CD14-positive monocyte (primary cell): ENCODE measurements around the gene CROCC2. TPM values are rescaled to one million over a fixed set of nuclear protein-coding genes. Genes with fewer than 3 reads are reported as not detected.

ENCODE experiments used
- DNase-seq, 3 donors: peaks; one replicate each; pipeline ENCODE4 v3.0.0-alpha.2; 2011 to 2022
- H2AFZ ChIP-seq: 2 replicates; pipeline ENCODE4 v1.6.0; 2012; ENCODE audit warnings: mild to moderate bottlenecking, low read depth, low read length, inconsistent platforms; ENCODE audit not compliant: insufficient read depth, poor library complexity, severe bottlenecking
- H3K27ac ChIP-seq, 2 donors: 1 replicate in 1 of 2; 2 replicates in 1 of 2; pipeline ENCODE4 v1.5.1; 2012 to 2013; ENCODE audit warnings: low read length in 2 of 2, control low read depth in 1 of 2, inconsistent platforms in 1 of 2, low read depth in 1 of 2, mild to moderate bottlenecking in 1 of 2
- H3K27me3 ChIP-seq, 2 donors: one replicate each; pipeline versions ENCODE4 v1.6.0 to v1.6.1; 2011 to 2013; ENCODE audit warnings: low read length in 2 of 2; ENCODE audit not compliant: control insufficient read depth in 2 of 2, insufficient read depth in 2 of 2
- H3K36me3 ChIP-seq, 2 donors: replicated peaks in 1 of 2; 1 replicate in 1 of 2; 2 replicates in 1 of 2; pipeline versions ENCODE4 v1.5.1 to v1.6.1; 2012 to 2013; ENCODE audit warnings: low read length in 2 of 2, control low read depth in 1 of 2, inconsistent platforms in 1 of 2, mild to moderate bottlenecking in 1 of 2; ENCODE audit not compliant: insufficient read depth in 2 of 2, control insufficient read depth in 1 of 2
- H3K4me1 ChIP-seq, 2 donors: 1 replicate in 1 of 2; 2 replicates in 1 of 2; pipeline versions ENCODE4 v1.5.1 to v1.6.1; 2012 to 2013; ENCODE audit warnings: low read length in 2 of 2, control low read depth in 1 of 2, inconsistent platforms in 1 of 2, mild to moderate bottlenecking in 1 of 2, moderate library complexity in 1 of 2; ENCODE audit not compliant: insufficient read depth in 2 of 2, control insufficient read depth in 1 of 2
- H3K4me2 ChIP-seq: replicated peaks from 2 replicates; pipeline ENCODE3; 2012; ENCODE audit warnings: low read length, moderate library complexity, mild to moderate bottlenecking; ENCODE audit not compliant: poor library complexity, severe bottlenecking; ENCODE audit errors: extremely low read depth
- H3K4me3 ChIP-seq, 3 experiments: fragments of 200-600 bp in 1 of 3; sonication (generic) in 1 of 3; replicated peaks in 1 of 3; 1 replicate in 2 of 3; 2 replicates in 1 of 3; pipeline ENCODE4 v1.5.1; 2011 to 2013; ENCODE audit warnings: low read length in 3 of 3, mild to moderate bottlenecking in 3 of 3, control low read depth in 2 of 3, low read depth in 2 of 3, inconsistent platforms in 1 of 3, moderate library complexity in 1 of 3
- H3K79me2 ChIP-seq: 2 replicates; pipeline ENCODE4 v1.6.0; 2012; ENCODE audit warnings: mild to moderate bottlenecking, control low read depth, inconsistent platforms, low read length, moderate library complexity; ENCODE audit not compliant: insufficient read depth
- H3K9ac ChIP-seq: 2 replicates; pipeline ENCODE4 v1.6.0; 2017; ENCODE audit warnings: low read length, mild to moderate bottlenecking; ENCODE audit not compliant: insufficient read depth, poor library complexity, severe bottlenecking
- H3K9me3 ChIP-seq, 2 donors: replicated peaks in 1 of 2; 1 replicate in 1 of 2; 2 replicates in 1 of 2; pipeline versions ENCODE4 v1.5.1 to v1.6.1; 2012 to 2013; ENCODE audit warnings: low read length in 2 of 2, control low read depth in 1 of 2; ENCODE audit not compliant: control insufficient read depth in 1 of 2, insufficient read depth in 1 of 2
- H4K20me1 ChIP-seq: 2 replicates; pipeline ENCODE4 v1.6.0; 2012; ENCODE audit warnings: mild to moderate bottlenecking, low read length, control low read depth, moderate library complexity; ENCODE audit not compliant: insufficient read depth
- H3K27ac Mint-ChIP-seq, 7 donors: one replicate each; pipeline ENCODE4 v1.8.0; 2020; ENCODE audit warnings: mild to moderate bottlenecking in 7 of 7, mixed read lengths in 7 of 7, moderate library complexity in 6 of 7, inconsistent platforms in 2 of 7
- H3K27me3 Mint-ChIP-seq, 3 donors: one replicate each; pipeline ENCODE4 v1.8.0; 2021 to 2022; ENCODE audit warnings: low read depth in 3 of 3, mild to moderate bottlenecking in 3 of 3, mixed read lengths in 3 of 3, moderate library complexity in 3 of 3, inconsistent platforms in 1 of 3
- H3K36me3 Mint-ChIP-seq, 2 donors: one replicate each; pipeline ENCODE4 v1.8.0; 2020; ENCODE audit warnings: mixed read lengths in 2 of 2, inconsistent platforms in 1 of 2, mild to moderate bottlenecking in 1 of 2
- H3K4me1 Mint-ChIP-seq: one replicate; pipeline ENCODE4 v1.8.0; 2020; ENCODE audit warnings: mild to moderate bottlenecking, mixed read lengths
- H3K4me3 Mint-ChIP-seq, 2 donors: one replicate each; pipeline ENCODE4 v1.8.0; 2020; ENCODE audit warnings: mild to moderate bottlenecking in 2 of 2, mixed read lengths in 2 of 2, moderate library complexity in 1 of 2
- H3K9me3 Mint-ChIP-seq, 7 donors: one replicate each; pipeline ENCODE4 v1.8.0; 2020 to 2022; ENCODE audit warnings: mixed read lengths in 7 of 7, mild to moderate bottlenecking in 6 of 7, moderate library complexity in 6 of 7, inconsistent platforms in 2 of 7
- WGBS: methylation state at CpG from one replicate; pipeline ENCODE4 v1.1.5; 2013; ENCODE audit warnings: missing lambda C conversion rate; ENCODE audit not compliant: insufficient coverage; 5-methylcytosine and 5-hydroxymethylcytosine counted together
- intact Hi-C, 2 donors: fragments of 100-400 bp; cut with micrococcal nuclease; formaldehyde crosslinking; loops; one replicate each; pipeline versions ENCODE4 v1.15.0 to v1.15.1; 2023
- polyA plus RNA-seq, 3 donors: library from polyadenylated mRNA; depleted of rRNA in 1 of 3; unstranded in 2 of 3; stranded (reverse) in 1 of 3; fragments of 300-500 nt in 2 of 3; fragments of >200 nt in 1 of 3; fragmentation: Illumina TruSeq in 2 of 3; gene quantifications; 1 replicate in 2 of 3; 2 replicates in 1 of 3; pipeline ENCODE4 v1.2.3, GENCODE V29; 2012 to 2021
- TF ChIP-seq, protein P1 (sequence below): fragments of 200-600 bp; IDR thresholded peaks from one replicate; pipeline ENCODE4 v1.8.0; 2022; ENCODE audit warnings: antibody characterized with exemption, mild to moderate bottlenecking

Gene CROCC2
- polyA plus RNA-seq, 3 donors, result 0.15 TPM; not detected in 2

DNA sequence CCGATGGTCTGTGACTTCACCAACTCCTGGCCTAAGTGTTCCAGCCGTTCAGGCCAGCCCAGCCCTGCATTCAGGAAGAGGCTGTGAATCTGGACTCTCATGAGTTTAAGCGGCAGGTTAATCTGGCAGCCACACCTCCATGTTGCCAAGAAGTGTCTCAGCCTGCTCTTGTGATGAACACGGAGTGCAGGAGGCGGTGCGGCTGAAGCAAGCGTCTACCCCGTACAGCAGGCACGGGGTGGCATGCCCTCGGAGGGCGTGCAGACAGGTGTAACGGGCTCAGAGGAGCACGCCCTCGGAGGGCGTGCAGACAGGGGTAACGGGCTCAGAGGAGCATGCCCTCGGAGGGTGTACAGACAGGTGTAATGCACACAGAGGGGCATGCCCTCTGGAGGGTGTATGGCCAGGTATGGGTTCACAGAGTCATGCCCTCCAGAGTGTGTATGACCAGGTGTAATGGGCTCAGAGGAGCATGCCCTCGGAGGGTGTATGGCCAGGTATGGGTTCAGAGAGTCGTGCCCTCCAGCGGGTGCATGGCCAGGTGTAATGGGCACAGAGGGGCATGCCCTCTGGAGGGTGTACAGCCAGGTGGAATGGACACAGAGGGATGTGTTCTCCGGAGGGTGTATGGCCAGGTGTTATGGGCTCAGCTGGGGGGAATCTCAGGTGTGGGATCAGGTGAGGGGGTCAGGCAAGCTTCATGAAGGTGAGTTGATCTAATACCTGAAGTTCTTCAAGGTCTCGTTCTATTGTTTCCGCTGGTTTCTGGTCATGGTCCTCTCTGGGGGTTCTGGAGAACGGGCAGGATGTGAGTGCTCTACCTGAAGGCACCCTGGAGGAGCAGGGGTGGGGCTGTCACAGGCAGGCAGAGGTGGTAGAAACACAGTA is 22.6 kb downstream of the CROCC2 start:
- H3K36me3 ChIP-seq, result no peaks in the 10 kb centered on the region
- H3K4me2 ChIP-seq, result no peak overlapping the region
- H3K4me3 ChIP-seq, result no peak overlapping the region
- no peaks in the 10 kb centered on the region for H3K9me3 ChIP-seq
- WGBS, result 91% methylated on average over 24 of the region's 24 CpGs
- H3K4me1 ChIP-seq, result no peaks in the 10 kb centered on the region
- H3K9ac ChIP-seq, result no peak overlapping the region
- DNase-seq, result no peak
- no peak overlapping the region for H3K27ac Mint-ChIP-seq
- H3K27me3 ChIP-seq, result no peaks in the 10 kb centered on the region
- no peaks in the 10 kb centered on the region for H3K79me2 ChIP-seq
- H4K20me1 ChIP-seq, result no peaks in the 10 kb centered on the region
- no peak overlapping the region for H3K4me3 Mint-ChIP-seq
- H2AFZ ChIP-seq, result no peak overlapping the region
- TF ChIP-seq, protein P1, sequence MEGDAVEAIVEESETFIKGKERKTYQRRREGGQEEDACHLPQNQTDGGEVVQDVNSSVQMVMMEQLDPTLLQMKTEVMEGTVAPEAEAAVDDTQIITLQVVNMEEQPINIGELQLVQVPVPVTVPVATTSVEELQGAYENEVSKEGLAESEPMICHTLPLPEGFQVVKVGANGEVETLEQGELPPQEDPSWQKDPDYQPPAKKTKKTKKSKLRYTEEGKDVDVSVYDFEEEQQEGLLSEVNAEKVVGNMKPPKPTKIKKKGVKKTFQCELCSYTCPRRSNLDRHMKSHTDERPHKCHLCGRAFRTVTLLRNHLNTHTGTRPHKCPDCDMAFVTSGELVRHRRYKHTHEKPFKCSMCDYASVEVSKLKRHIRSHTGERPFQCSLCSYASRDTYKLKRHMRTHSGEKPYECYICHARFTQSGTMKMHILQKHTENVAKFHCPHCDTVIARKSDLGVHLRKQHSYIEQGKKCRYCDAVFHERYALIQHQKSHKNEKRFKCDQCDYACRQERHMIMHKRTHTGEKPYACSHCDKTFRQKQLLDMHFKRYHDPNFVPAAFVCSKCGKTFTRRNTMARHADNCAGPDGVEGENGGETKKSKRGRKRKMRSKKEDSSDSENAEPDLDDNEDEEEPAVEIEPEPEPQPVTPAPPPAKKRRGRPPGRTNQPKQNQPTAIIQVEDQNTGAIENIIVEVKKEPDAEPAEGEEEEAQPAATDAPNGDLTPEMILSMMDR, result no peak
- no peaks in the 10 kb centered on the region for H3K4me1 Mint-ChIP-seq
- no peak overlapping the region for H3K27ac ChIP-seq
- H3K36me3 Mint-ChIP-seq, result no peaks in the 10 kb centered on the region
- peaks cover 1 to 7% (median 1%) of the 10 kb centered on the region in 3 donors for H3K27me3 Mint-ChIP-seq
- H3K9me3 Mint-ChIP-seq, result peaks cover 0 to 6% (median 1%) of the 10 kb centered on the region in 7 donors
- intact Hi-C loops, result no loop called here

DNA sequence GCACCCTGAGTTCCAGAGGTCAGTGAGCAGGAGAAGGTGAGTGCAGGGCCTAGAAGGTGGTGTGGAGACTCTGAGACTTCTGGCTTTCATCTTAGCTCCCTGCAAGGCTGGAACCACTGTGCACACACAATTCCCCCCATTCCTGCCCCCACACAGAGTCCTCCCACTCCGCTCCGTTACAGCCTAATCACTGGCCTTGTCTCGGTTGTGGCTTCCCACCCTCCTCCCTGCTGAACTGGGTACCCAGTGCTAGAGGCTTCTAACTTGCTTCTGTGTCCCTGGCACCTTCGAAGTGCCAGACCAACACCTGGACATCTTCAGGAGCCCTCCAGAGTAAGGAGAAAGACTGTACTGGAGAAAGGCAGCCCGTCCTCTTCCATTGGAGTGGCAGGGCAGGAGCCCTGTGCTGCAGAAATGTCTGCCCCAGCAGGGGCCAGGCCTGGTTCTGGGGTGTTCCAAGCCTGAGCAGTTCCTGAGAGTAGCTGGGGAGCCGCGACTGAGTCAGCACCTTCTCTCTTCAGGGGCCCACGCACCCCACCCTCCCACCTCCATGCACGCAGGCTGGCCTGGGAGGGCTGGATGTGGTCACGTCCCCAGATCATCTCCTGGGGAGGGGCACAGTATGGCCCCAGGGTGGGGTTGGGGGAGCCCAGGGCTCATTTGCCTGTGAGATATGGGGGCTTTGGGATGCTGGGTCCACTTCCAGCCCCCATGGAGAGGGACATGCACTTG is 23.4 kb downstream of the CROCC2 start:
- 78% methylated on average over 5 of the region's 10 CpGs for WGBS
- H3K27me3 Mint-ChIP-seq, result peaks cover 1 to 7% (median 1%) of the 10 kb centered on the region in 3 donors
- Histone ChIP-seq H3K27me3 (no peaks in the 10 kb centered on the region), H3K79me2 (no peaks in the 10 kb centered on the region), H3K9ac (no peak overlapping the region), H4K20me1 (no peaks in the 10 kb centered on the region), H2AFZ (no peak overlapping the region), H3K27ac (no peak overlapping the region), H3K4me1 (no peaks in the 10 kb centered on the region), H3K36me3 (no peaks in the 10 kb centered on the region), H3K4me2 (no peak overlapping the region), H3K9me3 (no peaks in the 10 kb centered on the region), H3K4me3 (no peak overlapping the region)
- TF ChIP-seq, protein P1, result no peak
- H3K9me3 Mint-ChIP-seq, result peaks cover 0 to 6% (median 1%) of the 10 kb centered on the region in 7 donors
- intact Hi-C loops, result no loop called here
- no peak overlapping the region for H3K4me3 Mint-ChIP-seq
- H3K36me3 Mint-ChIP-seq, result no peaks in the 10 kb centered on the region
- no peak overlapping the region for H3K27ac Mint-ChIP-seq
- no peak for DNase-seq
- no peaks in the 10 kb centered on the region for H3K4me1 Mint-ChIP-seq
